SKM-1 treated with dmso at 0.1 percent for 144 hours (cell line): ENCODE results near the gene ZNF341.
A peak's percentile ranks its signal among the peaks of the same experiment; 100 is the strongest.
"Not testable (repeated sequence)": the region's sequence is repeated elsewhere in the genome, so short reads cannot be mapped to it uniquely, and the experiment has no call there.

Experiments used
- DNase-seq: peaks from one replicate; lab custom pipeline; 2025; ENCODE audit not compliant: unreplicated experiment; lab: John Stamatoyannopoulos, UW

The ZNF341 gene

DNA sequence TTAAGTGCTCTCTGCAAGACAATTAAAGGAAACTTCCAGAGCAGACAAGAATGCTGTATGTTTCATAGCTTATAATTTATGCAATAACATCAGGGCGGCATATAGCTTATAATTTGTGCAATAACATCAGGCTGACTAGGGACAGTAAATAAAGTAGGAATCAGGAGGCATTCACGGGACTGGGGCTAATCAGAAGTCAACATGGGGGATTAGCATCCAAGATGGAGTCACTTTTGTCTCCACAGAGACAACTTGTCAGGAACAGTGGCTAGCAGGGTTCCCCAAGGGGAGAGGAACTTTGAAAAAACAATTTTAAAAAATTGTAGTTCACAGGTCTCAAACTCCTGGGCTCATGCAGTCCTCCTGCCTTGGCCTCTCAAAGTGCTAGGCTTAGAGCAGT is 3.3 kb upstream of the ZNF341 start:
- DNase-seq: no peak

DNA sequence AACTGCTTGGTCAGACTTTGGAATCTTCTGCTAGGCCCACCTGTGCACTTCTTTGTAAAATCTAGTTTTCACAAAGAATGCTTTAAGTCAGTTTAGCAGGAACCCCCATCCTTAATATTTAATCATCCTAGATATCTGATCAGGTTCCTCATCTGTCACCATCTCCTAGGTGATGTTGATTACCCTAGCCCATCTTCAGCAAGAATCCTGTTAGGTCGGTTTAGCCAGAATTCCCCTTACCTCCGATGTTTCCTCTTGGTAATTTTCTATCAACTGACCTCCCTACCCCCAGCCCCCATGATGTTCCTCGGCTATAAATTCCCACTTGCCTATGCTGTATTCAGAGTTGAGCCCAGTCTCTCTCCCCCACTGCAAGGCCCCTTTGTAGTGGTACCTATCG is 2.7 kb upstream of the ZNF341 start:
- DNase-seq: no peak

DNA sequence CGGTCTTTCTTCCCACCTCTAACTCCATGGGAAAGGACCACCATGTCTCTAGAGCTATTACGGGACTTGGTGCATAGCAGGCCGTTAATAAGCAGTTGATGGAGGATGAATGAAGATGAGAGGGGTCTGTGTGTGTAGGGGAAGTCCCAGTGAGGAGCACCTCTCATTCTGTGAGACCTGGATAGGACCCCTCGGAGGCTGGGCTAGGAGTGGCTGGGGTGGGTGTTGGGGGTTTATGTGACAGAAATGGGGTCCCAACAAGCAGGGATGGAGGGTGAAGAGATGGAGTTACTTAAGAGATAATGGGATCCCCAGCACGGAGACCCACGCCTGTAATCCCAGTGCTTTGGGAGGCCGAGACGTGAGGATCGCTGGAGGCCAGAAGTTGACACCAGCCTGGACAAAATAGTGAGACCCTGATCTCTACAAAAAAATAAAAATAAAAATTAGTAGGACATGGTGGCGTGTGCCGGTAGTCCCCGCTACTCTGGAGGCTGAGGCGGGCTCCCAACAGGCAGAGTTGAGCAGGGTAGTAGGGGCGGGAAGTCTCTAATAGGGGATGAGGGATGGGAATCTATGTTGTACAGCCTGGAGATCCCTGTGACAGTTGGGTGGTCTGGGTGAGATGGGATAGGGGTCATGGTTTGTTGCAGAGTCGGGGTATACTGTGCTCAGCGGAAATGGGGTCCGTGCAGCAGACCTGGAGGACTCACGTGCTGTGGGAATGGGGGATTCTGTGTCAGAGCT is 677 bp upstream of the ZNF341 start:
- DNase-seq: no peak

- DNase-seq: peak; percentile 96
Observed at GRCh38 chr20:33732166-33732970, 572 bp downstream of the ZNF341 start.

DNA sequence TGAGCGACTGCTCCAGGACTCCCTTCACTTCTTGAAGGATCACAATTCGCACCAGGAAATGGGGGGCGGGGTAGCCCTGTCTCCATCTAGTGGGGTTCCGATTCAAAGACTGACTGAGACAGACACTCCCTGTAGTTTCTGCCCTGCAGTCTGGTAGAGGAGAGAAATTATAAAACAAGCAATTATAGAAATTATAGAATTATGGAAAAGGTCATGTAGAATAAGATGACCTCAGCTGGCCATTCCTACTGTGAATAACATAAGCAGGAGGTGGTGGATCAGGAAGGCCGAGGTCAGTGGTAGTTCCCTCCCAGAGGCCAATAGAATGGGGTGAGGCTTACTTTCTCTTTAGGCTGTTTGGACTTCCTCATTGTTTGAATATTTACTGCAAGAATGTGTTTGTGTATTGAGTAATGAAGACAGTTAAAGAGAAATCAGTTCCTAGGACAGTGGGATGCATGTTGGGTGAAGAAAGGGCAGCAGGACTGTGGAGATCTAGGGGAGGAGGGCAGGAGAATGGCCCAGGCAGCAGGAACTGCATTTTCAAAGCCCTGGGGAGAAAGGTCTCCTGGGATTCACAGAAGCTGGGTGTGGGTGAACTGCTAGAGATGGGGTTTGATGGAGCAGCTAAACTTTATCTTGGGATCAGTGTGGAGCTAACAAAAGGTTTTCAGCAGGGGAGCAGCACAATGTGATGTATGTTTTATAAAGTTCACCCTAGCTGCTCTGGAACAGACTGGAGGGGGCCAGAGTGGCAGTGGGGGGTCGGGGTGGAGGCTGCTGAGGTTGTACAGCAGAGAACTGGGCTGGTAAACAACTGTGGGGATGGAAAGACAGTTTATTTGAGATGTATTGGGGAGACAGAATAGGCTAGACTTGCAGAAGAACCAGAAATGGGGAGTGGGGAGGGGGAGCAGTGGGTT is 2.1 kb downstream of the ZNF341 start:
- DNase-seq: peak; percentile 79

DNA sequence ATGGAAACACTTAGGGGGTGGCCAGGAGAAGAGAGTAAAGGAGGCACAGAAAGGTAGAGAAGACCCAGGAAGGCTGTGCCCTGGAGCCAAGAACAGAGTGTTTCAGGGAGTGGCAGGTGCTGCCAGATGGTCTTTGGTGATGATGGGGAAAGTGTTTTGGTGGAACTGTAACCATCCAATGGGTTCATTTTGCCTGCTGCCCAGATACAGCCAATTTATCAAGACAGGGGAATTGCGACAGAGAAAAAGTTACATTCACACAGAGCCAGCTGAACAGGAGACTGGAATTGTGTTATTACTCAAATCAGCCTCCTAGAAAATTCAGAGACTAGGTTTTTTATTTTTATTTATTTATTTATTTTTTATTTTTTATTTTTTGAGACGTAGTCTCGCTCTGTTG is 5.2 kb downstream of the ZNF341 start:
- no peak for DNase-seq

DNA sequence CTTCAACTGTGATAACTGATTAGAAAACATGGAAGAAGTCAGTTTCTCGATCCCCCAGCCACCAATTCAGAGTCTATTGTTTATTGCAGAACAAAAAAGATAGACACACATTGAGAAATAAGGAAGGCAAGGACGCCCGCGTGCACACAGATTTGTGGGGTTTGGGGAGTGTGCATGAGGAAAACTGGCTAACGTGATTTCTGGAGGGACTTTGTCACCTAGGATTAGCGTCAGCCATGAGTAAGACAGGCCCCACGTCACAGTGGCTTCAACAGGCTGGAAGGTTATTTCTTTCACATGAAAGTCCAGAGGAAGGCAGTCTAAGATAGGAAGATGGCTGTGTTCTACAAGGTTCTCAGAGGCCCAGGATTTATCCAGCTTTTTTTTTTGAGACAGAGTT is 7.7 kb downstream of the ZNF341 start:
- DNase-seq: no peak

- DNase-seq: no peak
Observed at GRCh38 chr20:33740189-33740588, 8.4 kb downstream of the ZNF341 start.

GRCh38 chr20:33744181-33744580 is 12.4 kb downstream of the ZNF341 start:
- no peak for DNase-seq

DNA sequence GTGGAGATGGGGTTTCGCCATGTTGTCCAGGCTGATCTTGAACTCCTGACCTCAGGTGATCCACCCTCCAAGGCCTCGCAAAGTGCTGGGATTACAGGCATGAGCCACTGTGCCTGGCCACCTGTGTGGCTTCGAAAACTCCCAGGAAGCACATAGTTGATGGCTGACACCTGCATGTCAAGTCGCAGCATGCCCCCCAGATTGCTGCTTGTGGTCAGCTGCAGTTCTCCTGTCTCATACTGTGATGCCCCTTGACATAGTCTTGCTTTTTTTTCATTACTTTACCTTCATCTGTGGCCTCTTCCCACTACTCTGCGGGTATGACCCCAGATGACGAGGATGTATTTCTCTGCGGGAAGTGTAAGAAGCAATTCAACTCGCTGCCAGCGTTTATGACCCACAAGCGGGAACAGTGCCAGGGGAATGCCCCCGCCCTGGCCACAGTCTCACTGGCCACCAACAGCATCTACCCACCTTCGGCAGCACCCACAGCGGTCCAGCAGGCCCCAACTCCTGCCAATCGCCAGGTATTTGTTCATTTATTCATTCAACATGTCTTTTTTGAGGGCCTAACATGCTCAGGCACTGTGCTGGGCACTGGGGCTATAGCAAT is 13.1 kb downstream of the ZNF341 start:
- DNase-seq: no peak

DNA sequence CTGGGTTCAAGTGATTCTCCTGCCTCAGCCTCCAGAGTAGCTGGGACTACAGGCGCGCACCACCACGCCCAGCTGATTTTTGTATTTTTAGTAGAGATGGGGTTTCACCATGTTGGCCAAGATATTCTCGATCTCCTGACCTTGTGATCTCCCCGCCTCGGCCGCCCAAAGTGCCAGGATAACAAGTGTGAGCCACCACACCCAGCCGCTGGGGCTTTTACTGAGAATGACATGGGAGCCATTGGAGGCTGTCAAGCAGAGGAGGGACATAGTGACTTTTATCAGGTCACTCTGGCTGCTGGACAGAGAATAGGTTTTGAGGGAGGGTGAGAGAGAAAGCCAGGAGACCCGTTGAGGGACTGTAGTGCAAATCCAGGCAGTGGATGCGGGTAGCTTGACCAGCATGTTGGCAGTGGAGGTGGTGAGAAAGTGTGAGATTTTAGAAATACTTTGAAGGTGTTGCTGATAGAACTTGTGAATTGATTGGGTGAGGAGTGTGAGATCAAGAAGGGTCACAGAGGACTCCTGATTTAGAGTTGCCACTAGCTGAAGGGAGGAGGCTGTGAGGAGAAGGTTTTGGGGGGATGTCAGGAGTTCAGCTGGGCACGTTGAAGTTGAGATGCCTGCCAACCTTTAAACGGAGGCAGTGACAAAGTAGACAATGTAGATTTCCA is 14.7 kb downstream of the ZNF341 start:
- DNase-seq: no peak

DNA sequence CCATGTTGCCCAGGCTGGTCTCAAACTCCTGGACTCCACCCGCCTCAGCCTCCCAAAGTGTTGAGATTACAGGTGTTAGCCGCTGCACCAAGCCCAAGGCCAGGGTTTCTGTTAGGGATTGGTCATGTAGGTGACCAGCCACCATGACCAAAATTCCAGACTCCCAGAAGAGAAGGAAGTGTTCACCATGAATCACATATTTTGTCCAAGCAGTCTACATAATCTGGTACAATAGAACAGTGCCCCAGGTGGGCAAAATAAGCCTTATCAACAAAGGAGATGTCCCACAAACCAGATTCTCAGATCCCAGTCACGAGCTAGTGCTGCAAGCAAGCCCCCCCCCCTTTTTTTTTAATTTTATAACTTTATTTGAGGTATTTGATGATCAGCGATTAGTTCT is 20.0 kb downstream of the ZNF341 start:
- DNase-seq: no peak

GRCh38 chr20:33753143-33753542 is 21.3 kb downstream of the ZNF341 start:
- no peak for DNase-seq

- DNase-seq: no peak
Observed at GRCh38 chr20:33753763-33754162, 22.0 kb downstream of the ZNF341 start.

- not testable (repeated sequence) for DNase-seq
Observed at GRCh38 chr20:33755936-33756490, 24.2 kb downstream of the ZNF341 start.

DNA sequence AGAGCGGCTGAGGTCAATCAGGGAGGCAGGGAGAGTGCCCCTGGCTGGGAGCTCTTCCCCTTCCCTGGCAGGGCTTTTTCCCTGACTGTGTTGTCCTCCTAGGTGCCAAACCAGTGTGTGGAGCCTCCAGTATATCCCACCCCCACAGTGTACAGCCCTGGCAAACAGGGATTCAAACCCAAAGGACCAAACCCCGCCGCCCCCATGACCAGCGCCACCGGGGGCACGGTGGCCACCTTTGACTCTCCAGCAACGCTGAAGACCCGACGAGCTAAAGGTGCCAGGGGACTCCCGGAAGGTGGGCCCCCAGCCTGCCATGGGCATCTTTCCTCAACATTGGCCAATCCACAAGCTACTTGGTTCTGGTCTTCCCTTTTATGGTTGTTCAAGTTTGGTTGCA is 25.2 kb downstream of the ZNF341 start:
- DNase-seq: no peak

DNA sequence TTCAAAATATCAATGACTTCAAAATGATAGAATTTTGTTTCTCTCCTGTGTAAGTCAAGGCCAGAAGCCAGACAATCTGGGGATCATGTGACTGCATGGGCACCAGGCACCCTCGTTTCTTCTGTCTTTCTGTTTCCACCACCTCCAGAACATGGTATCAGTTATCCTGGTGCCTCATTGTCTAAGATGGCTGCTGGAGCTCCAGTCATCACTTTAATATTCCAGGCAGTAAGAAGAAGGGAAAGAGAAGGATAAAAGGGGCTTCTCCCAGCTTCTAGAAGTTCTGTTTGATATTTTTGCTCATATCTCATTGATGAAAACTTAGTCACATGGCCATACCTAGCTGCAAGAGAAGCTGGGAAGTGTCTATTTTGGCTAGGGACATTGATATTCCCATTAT is 25.7 kb downstream of the ZNF341 start:
- no peak for DNase-seq

DNA sequence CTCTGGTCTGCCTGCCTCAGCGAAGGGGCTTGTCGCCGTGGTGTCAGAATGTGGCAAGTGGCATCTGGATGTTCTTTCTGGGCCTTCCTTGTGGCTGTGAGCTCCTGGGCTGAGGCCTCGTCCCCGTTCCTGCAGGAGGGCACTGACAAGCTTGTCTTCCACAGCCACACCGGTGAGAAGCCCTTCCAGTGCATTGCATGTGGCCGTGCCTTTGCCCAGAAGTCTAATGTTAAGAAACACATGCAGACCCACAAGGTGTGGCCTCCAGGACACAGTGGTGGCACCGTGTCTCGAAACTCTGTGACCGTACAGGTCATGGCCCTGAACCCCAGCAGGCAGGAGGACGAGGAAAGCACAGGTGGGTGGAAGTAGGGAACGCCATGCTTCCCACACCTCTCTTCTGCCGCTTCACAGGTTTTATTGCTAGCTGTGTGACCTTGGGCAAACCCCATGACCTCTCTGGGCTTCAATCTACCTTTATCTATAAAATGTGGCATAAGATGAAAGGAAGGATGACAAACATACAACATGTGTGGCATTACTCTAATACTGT is 30.0 kb downstream of the ZNF341 start:
- no peak for DNase-seq

DNA sequence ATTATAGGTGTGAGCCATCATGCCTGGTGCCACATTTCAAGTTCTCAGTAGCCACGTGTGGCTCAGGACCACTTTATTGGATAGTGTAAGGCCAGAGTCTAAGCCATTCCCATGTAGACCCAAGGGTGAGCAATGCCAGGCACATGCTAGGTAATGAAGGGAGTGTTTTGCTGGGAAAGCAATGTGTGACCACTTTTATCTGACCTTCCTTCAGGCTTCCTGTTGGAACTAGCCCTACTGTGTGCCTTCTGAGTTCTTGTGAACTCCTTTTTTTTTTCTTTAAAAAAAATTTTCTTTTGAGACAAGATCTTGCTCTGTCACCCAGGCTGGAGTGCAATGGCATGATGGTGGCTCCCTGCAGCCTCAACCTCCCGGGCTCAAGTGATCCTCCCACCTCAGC is 33.3 kb downstream of the ZNF341 start:
- DNase-seq: no peak

GRCh38 chr20:33765592-33765991 is 33.8 kb downstream of the ZNF341 start:
- DNase-seq: no peak
